Activated CD8-positive, alpha-beta T cell treated with anti-CD3 and anti-CD28 coated beads for 36 hours (primary cell): Measurements from ENCODE around the gene ZNF341. TPM values are rescaled to one million over a fixed set of nuclear protein-coding genes. Genes with fewer than 3 reads are reported as not detected.
"Not testable (repeated sequence)": the region's sequence is repeated elsewhere in the genome, so short reads cannot be mapped to it uniquely, and the experiment has no call there.

Experiments
- ATAC-seq: fragments of 200-7000 bp; cut with Tn5 transposase; one replicate; pipeline ENCODE4 v1.10.0; 2021; ENCODE audit warnings: mild to moderate bottlenecking, moderate library complexity
- CTCF ChIA-PET: fragments of 350-600 bp; sonication (Branson Sonifier 250); formaldehyde crosslinking; loops from one replicate; lab custom pipeline; 2021; ENCODE audit warnings: antibody characterized with exemption; lab: Charles Lee
- POLR2A ChIA-PET: fragments of 350-600 bp; sonication (Branson Sonifier 250); formaldehyde crosslinking; loops from one replicate; lab custom pipeline; 2021; ENCODE audit warnings: antibody characterized with exemption; lab: Charles Lee
- DNase-seq: peaks from one replicate; pipeline ENCODE4 v3.0.0-alpha.2; 2020
- H3K27ac Mint-ChIP-seq: one replicate; pipeline ENCODE4 v1.8.0; 2021; ENCODE audit warnings: mild to moderate bottlenecking, mixed read lengths
- H3K27me3 Mint-ChIP-seq: one replicate; pipeline ENCODE4 v1.8.0; 2021; ENCODE audit warnings: mixed read lengths
- H3K36me3 Mint-ChIP-seq: one replicate; pipeline ENCODE4 v1.8.0; 2021; ENCODE audit warnings: low read depth, mixed read lengths
- H3K4me1 Mint-ChIP-seq: one replicate; pipeline ENCODE4 v1.8.0; 2021; ENCODE audit warnings: low read depth, mixed read lengths
- H3K4me3 Mint-ChIP-seq: one replicate; pipeline ENCODE4 v1.8.0; 2021; ENCODE audit warnings: mild to moderate bottlenecking, moderate library complexity, mixed read lengths
- H3K9me3 Mint-ChIP-seq: one replicate; pipeline ENCODE4 v1.8.0; 2021; ENCODE audit warnings: mixed read lengths
- CTCF ChIP-seq: fragments of 200-600 bp; IDR thresholded peaks from one replicate; pipeline ENCODE4 v1.8.0; 2022; ENCODE audit warnings: antibody characterized with exemption, mild to moderate bottlenecking
- intact Hi-C: fragments of 100-400 bp; cut with micrococcal nuclease; formaldehyde crosslinking; loops from one replicate; pipeline ENCODE4 v1.10.0; 2022
- total RNA-seq, 2 experiments: library from RNA; stranded (reverse); gene quantifications; one replicate each; pipeline ENCODE4 v1.2.3, GENCODE V29; 2021

Gene ZNF341
- total RNA-seq, 2 experiments from 2014 or later, result 4.3 to 5.0 TPM

GRCh38 chr20:33694639-33695012 lies 37.2 kb upstream of the ZNF341 start:
- Mint-ChIP-seq H3K36me3 (no peaks in the 10 kb centered on the region), H3K27me3 (no peaks in the 10 kb centered on the region), H3K4me3 (no peak overlapping the region), H3K9me3 (no peaks in the 10 kb centered on the region), H3K4me1 (peaks cover 10% of the 10 kb centered on the region), H3K27ac (no peak overlapping the region)
- DNase-seq (no peak), ATAC-seq (no peak)
- TF ChIP-seq CTCF, result no peak
- ChIA-PET POLR2A (interaction anchor here (0.9 to 1.0 kb wide), 2 partner anchors 19 to 406 kb away, joined by 3 read pairs; no protein-coding TSS in a partner anchor), CTCF (no interaction called here)
- intact Hi-C loops, result no loop called here

- Mint-ChIP-seq H3K27ac (no peak overlapping the region), H3K9me3 (no peaks in the 10 kb centered on the region), H3K36me3 (no peaks in the 10 kb centered on the region), H3K4me1 (peaks cover 3% of the 10 kb centered on the region), H3K4me3 (no peak overlapping the region), H3K27me3 (no peaks in the 10 kb centered on the region)
- no peak for ATAC-seq
- intact Hi-C loops, result no loop called here
- DNase-seq, result no peak
- ChIA-PET CTCF (no interaction called here), POLR2A (interaction anchor here (1.0 kb wide), 1 partner anchor 23 kb away, joined by 3 read pairs; no protein-coding TSS in a partner anchor)
- no peak for TF ChIP-seq CTCF
These were observed 35.3 kb upstream of the ZNF341 start for GRCh38 chr20:33696448-33696847.

GRCh38 chr20:33697129-33697528 lies 34.7 kb upstream of the ZNF341 start:
- no peaks in the 10 kb centered on the region for H3K27me3 Mint-ChIP-seq
- ChIA-PET CTCF (no interaction called here), POLR2A (interaction anchor here (0.8 to 1.0 kb wide), 2 partner anchors 17 to 22 kb away, joined by 3 read pairs; no protein-coding TSS in a partner anchor)
- H3K4me1 Mint-ChIP-seq, result peaks cover under 1% of the 10 kb centered on the region
- no peaks in the 10 kb centered on the region for H3K36me3 Mint-ChIP-seq
- no peak overlapping the region for H3K4me3 Mint-ChIP-seq
- H3K27ac Mint-ChIP-seq, result no peak overlapping the region
- intact Hi-C loops, result no loop called here
- ATAC-seq (no peak), DNase-seq (no peak)
- no peaks in the 10 kb centered on the region for H3K9me3 Mint-ChIP-seq
- no peak for TF ChIP-seq CTCF

- intact Hi-C loops, H3K4me3 Mint-ChIP-seq, POLR2A ChIA-PET, H3K36me3 Mint-ChIP-seq, H3K27me3 Mint-ChIP-seq, ATAC-seq, CTCF ChIA-PET, H3K27ac Mint-ChIP-seq, H3K4me1 Mint-ChIP-seq, DNase-seq, H3K9me3 Mint-ChIP-seq: not testable (repeated sequence)
These were observed 32.8 kb upstream of the ZNF341 start for GRCh38 chr20:33698966-33699365.

GRCh38 chr20:33700696-33701441 lies 30.9 kb upstream of the ZNF341 start:
- H3K4me1 Mint-ChIP-seq, POLR2A ChIA-PET, ATAC-seq, H3K4me3 Mint-ChIP-seq, intact Hi-C loops, H3K9me3 Mint-ChIP-seq, H3K27me3 Mint-ChIP-seq, CTCF ChIA-PET, H3K27ac Mint-ChIP-seq, DNase-seq, H3K36me3 Mint-ChIP-seq: not testable (repeated sequence)
